ENCODE results near the gene FRG1. TPM values are rescaled to one million over a fixed set of nuclear protein-coding genes. Genes with fewer than 3 reads are reported as not detected.
"Not testable (repeated sequence)": the region's sequence is repeated elsewhere in the genome, so short reads cannot be mapped to it uniquely, and the experiment has no call there.

The FRG1 gene
- 13.8 and 24.6 TPM in 2 replicates for total RNA-seq

GRCh38 chr4:189940178-189941004 is at the start of gene FRG1:
Gene FRG1, plus strand, starts transcription at chr4:189940872. Its CDS starts 138 bp downstream, at chr4:189941010.
- peak; percentile 86 to 97 for DNase-seq (ENCODE audit: low read depth in 2 of 2)

GRCh38 chr4:189897667-189898066 is 43.0 kb upstream of the FRG1 start:
- no peak for DNase-seq (ENCODE audit: low read depth in 2 of 2)

GRCh38 chr4:189899481-189900015 is 41.1 kb upstream of the FRG1 start:
- not testable (repeated sequence) for DNase-seq (ENCODE audit: low read depth in 2 of 2)

GRCh38 chr4:189904420-189905027 is 36.1 kb upstream of the FRG1 start:
- DNase-seq (ENCODE audit: low read depth in 2 of 2): peak; percentile 44 to 64

GRCh38 chr4:189912170-189912569 is 28.5 kb upstream of the FRG1 start:
- no peak for DNase-seq (ENCODE audit: low read depth in 2 of 2)

- DNase-seq (ENCODE audit: low read depth in 2 of 2): no peak
These were observed 23.3 kb upstream of the FRG1 start for GRCh38 chr4:189917161-189917891.

- DNase-seq (ENCODE audit: low read depth in 2 of 2): no peak
These were observed 19.6 kb upstream of the FRG1 start for GRCh38 chr4:189921058-189921457.

GRCh38 chr4:189926742-189927141 is 13.9 kb upstream of the FRG1 start:
- not testable (repeated sequence) for DNase-seq (ENCODE audit: low read depth in 2 of 2)

- no peak for DNase-seq (ENCODE audit: low read depth in 2 of 2)
These were observed 356 bp downstream of the FRG1 start for GRCh38 chr4:189941005-189941450.

GRCh38 chr4:189942412-189942811 is 1.7 kb downstream of the FRG1 start:
- not testable (repeated sequence) for DNase-seq (ENCODE audit: low read depth in 2 of 2)

GRCh38 chr4:189944077-189944476 is 3.4 kb downstream of the FRG1 start:
- not testable (repeated sequence) for DNase-seq (ENCODE audit: low read depth in 2 of 2)

- DNase-seq (ENCODE audit: low read depth in 2 of 2): not testable (repeated sequence)
These were observed 6.2 kb downstream of the FRG1 start for GRCh38 chr4:189946906-189947305.

- not testable (repeated sequence) for DNase-seq (ENCODE audit: low read depth in 2 of 2)
These were observed 7.8 kb downstream of the FRG1 start for GRCh38 chr4:189948486-189948885.

GRCh38 chr4:189969291-189969690 is 28.6 kb downstream of the FRG1 start:
- DNase-seq (ENCODE audit: low read depth in 2 of 2): not testable (repeated sequence)

- DNase-seq (ENCODE audit: low read depth in 2 of 2): no peak
These were observed 33.0 kb downstream of the FRG1 start for GRCh38 chr4:189973646-189974045.

GRCh38 chr4:189974056-189974455 is 33.4 kb downstream of the FRG1 start:
- peak; percentile 0 to 9 for DNase-seq (ENCODE audit: low read depth in 2 of 2)

GRCh38 chr4:189979196-189980047 is 38.8 kb downstream of the FRG1 start:
- no peak for DNase-seq (ENCODE audit: low read depth in 2 of 2)

- not testable (repeated sequence) for DNase-seq (ENCODE audit: low read depth in 2 of 2)
These were observed 39.6 kb downstream of the FRG1 start for GRCh38 chr4:189980292-189980691.

- DNase-seq (ENCODE audit: low read depth in 2 of 2): no peak
These were observed 41.3 kb downstream of the FRG1 start for GRCh38 chr4:189981970-189982369.

- DNase-seq (ENCODE audit: low read depth in 2 of 2): not testable (repeated sequence)
These were observed 43.3 kb downstream of the FRG1 start for GRCh38 chr4:189983916-189984526.

Measured in dermis microvascular lymphatic vessel endothelial cell (primary cell).